Common myeloid progenitor, CD34-positive (primary cell): ENCODE measurements around the gene KPNA2.
"Not testable (repeated sequence)": the region's sequence is repeated elsewhere in the genome, so short reads cannot be mapped to it uniquely, and the experiment has no call there.

ENCODE experiments used
- CTCF ChIA-PET: fragments of 350-600 bp; sonication (Branson Sonifier 250); formaldehyde crosslinking; loops from one replicate; lab custom pipeline; 2021; ENCODE audit warnings: antibody characterized with exemption; lab: Charles Lee
- POLR2A ChIA-PET: fragments of 350-600 bp; sonication (Branson Sonifier 250); formaldehyde crosslinking; loops from one replicate; lab custom pipeline; 2021; ENCODE audit warnings: antibody characterized with exemption; lab: Charles Lee
- DNase-seq, 3 donors: peaks; one replicate each; pipeline versions ENCODE4 v3.0.0 to v3.0.0-alpha.2; 2013
- H3K27ac ChIP-seq, 2 experiments: 1 replicate in 1 of 2; 2 replicates in 1 of 2; pipeline ENCODE4 v1.7.0; 2013; ENCODE audit warnings: inconsistent platforms in 2 of 2, low read length in 2 of 2, mild to moderate bottlenecking in 2 of 2, low read depth in 1 of 2, moderate library complexity in 1 of 2; ENCODE audit not compliant: severe bottlenecking in 2 of 2, insufficient read depth in 1 of 2, poor library complexity in 1 of 2
- H3K27me3 ChIP-seq, 5 experiments: replicated peaks in 2 of 5; 1 replicate in 3 of 5; 2 replicates in 2 of 5; pipeline versions ENCODE4 v1.6.1 to v1.7.0; 2013; ENCODE audit warnings: low read length in 4 of 5, mild to moderate bottlenecking in 2 of 5, moderate library complexity in 2 of 5, inconsistent platforms in 1 of 5; ENCODE audit not compliant: insufficient read depth in 5 of 5, control insufficient read depth in 4 of 5
- H3K36me3 ChIP-seq, 4 experiments: 1 replicate in 2 of 4; 2 replicates in 2 of 4; pipeline versions ENCODE4 v1.6.1 to v1.7.0; 2013; ENCODE audit warnings: low read length in 3 of 4, control low read depth in 1 of 4, mild to moderate bottlenecking in 1 of 4; ENCODE audit not compliant: control insufficient read depth in 4 of 4, insufficient read depth in 4 of 4
- H3K4me1 ChIP-seq, 4 experiments: 1 replicate in 3 of 4; 2 replicates in 1 of 4; pipeline versions ENCODE4 v1.6.1 to v1.7.1; 2013; ENCODE audit warnings: low read length in 3 of 4, mild to moderate bottlenecking in 3 of 4, control low read depth in 1 of 4, inconsistent platforms in 1 of 4, moderate library complexity in 1 of 4; ENCODE audit not compliant: control insufficient read depth in 4 of 4, insufficient read depth in 4 of 4; ENCODE audit errors: control extremely low read depth in 1 of 4
- H3K4me3 ChIP-seq, 7 experiments: 1 replicate in 4 of 7; 2 replicates in 3 of 7; pipeline versions ENCODE4 v1.5.1 to v1.7.0; 2013; ENCODE audit warnings: mild to moderate bottlenecking in 7 of 7, low read length in 6 of 7, moderate library complexity in 6 of 7, inconsistent platforms in 2 of 7, low read depth in 2 of 7, control low read depth in 1 of 7; ENCODE audit not compliant: insufficient read depth in 4 of 7, control insufficient read depth in 1 of 7; ENCODE audit errors: extremely low read depth in 1 of 7
- H3K9me3 ChIP-seq, 5 experiments: 1 replicate in 4 of 5; 2 replicates in 1 of 5; pipeline versions ENCODE4 v1.6.1 to v1.7.1; 2013; ENCODE audit warnings: low read length in 4 of 5, mild to moderate bottlenecking in 2 of 5, inconsistent platforms in 1 of 5, low read depth in 1 of 5, moderate library complexity in 1 of 5; ENCODE audit not compliant: control insufficient read depth in 4 of 5, insufficient read depth in 2 of 5; ENCODE audit errors: control extremely low read depth in 1 of 5
- WGBS: methylation state at CpG from one replicate; pipeline ENCODE4 v1.1.5; 2013; ENCODE audit not compliant: insufficient coverage; 5-methylcytosine and 5-hydroxymethylcytosine counted together

KPNA2 gene

GRCh38 chr17:68087131-68087623 lies 51.6 kb downstream of the KPNA2 start:
- CTCF ChIA-PET = interaction anchor here (0.6 kb wide), 1 partner anchor 234 kb away, joined by 3 read pairs; no protein-coding TSS in a partner anchor

GRCh38 chr17:68087851-68088250 lies 52.3 kb downstream of the KPNA2 start:
- Histone ChIP-seq H3K4me3 (no peak overlapping the region), H3K27me3 (no peaks in the 10 kb centered on the region), H3K36me3 (no peaks in the 10 kb centered on the region), H3K27ac (no peak overlapping the region), H3K4me1 (peaks cover 0 to 42% (median 29%) of the 10 kb centered on the region in 4 experiments), H3K9me3 (no peaks in the 10 kb centered on the region)
- ChIA-PET CTCF (no interaction called here), POLR2A (interaction anchor here (0.6 kb wide), 1 partner anchor 14 kb away, joined by 6 read pairs; no protein-coding TSS in a partner anchor)
- DNase-seq = no peak
- WGBS = 90% methylated on average over 2 of the region's 4 CpGs

More at GRCh38 chr17:68087131-68087623, 51.6 kb downstream of the KPNA2 start:
- H3K36me3 ChIP-seq, H3K9me3 ChIP-seq, H3K27me3 ChIP-seq, H3K27ac ChIP-seq: not testable (repeated sequence)
- POLR2A ChIA-PET = interaction anchor here (0.6 kb wide), 3 partner anchors 14 to 460 kb away, joined by 4 to 6 read pairs (median 4); no protein-coding TSS in a partner anchor
- peak in 2 of 3 donors; percentile 44 to 62 for DNase-seq
- Histone ChIP-seq H3K4me1 (peaks cover 0 to 42% (median 29%) of the 10 kb centered on the region in 4 experiments), H3K4me3 (peak overlapping the region in 1 of 7 experiments; percentile 11)
- WGBS = 0% methylated on average over 5 of the region's 11 CpGs

GRCh38 chr17:68089881-68090280 lies 54.3 kb downstream of the KPNA2 start:
- no peaks in the 10 kb centered on the region for H3K9me3 ChIP-seq
- H3K36me3 ChIP-seq = no peaks in the 10 kb centered on the region
- no peak overlapping the region for H3K27ac ChIP-seq
- peaks cover 0 to 42% (median 29%) of the 10 kb centered on the region in 4 experiments for H3K4me1 ChIP-seq
- peak; percentile 34 to 76 (median 73) for DNase-seq
- ChIA-PET POLR2A (no interaction called here), CTCF (no interaction called here)
- no peaks in the 10 kb centered on the region for H3K27me3 ChIP-seq
- 95% methylated on average over 2 of the region's 3 CpGs for WGBS
- H3K4me3 ChIP-seq = no peak overlapping the region

GRCh38 chr17:68094481-68095078 lies 59.0 kb downstream of the KPNA2 start:
- DNase-seq = no peak
- H3K4me1 ChIP-seq = peaks cover 0 to 6% (median 2%) of the 10 kb centered on the region in 4 experiments
- no peaks in the 10 kb centered on the region for H3K36me3 ChIP-seq
- no peak overlapping the region for H3K4me3 ChIP-seq
- POLR2A ChIA-PET = no interaction called here
- CTCF ChIA-PET = no interaction called here
- WGBS = 100% methylated on average over 7 of the region's 11 CpGs
- no peak overlapping the region for H3K27ac ChIP-seq
- H3K27me3 ChIP-seq = no peaks in the 10 kb centered on the region
- no peaks in the 10 kb centered on the region for H3K9me3 ChIP-seq

- ChIA-PET CTCF (no interaction called here), POLR2A (no interaction called here)
- Histone ChIP-seq H3K4me3 (no peak overlapping the region), H3K27ac (no peak overlapping the region), H3K36me3 (no peaks in the 10 kb centered on the region), H3K4me1 (no peaks in the 10 kb centered on the region), H3K9me3 (no peaks in the 10 kb centered on the region), H3K27me3 (no peaks in the 10 kb centered on the region)
- WGBS = 83% methylated on average over 9 of the region's 10 CpGs
- DNase-seq = no peak
Measured at GRCh38 chr17:68095205-68095811, 59.8 kb downstream of the KPNA2 start.

- H3K36me3 ChIP-seq = no peaks in the 10 kb centered on the region
- DNase-seq = no peak
- no peak overlapping the region for H3K27ac ChIP-seq
- CTCF ChIA-PET = no interaction called here
- peaks cover 0 to 5% (median 4%) of the 10 kb centered on the region in 4 experiments for H3K4me1 ChIP-seq
- H3K4me3 ChIP-seq = no peak overlapping the region
- 100% methylated on average over 4 of the region's 7 CpGs for WGBS
- H3K27me3 ChIP-seq = no peaks in the 10 kb centered on the region
- POLR2A ChIA-PET = no interaction called here
- no peaks in the 10 kb centered on the region for H3K9me3 ChIP-seq
Measured at GRCh38 chr17:68096111-68096510, 60.6 kb downstream of the KPNA2 start.
